ENCODE data around the gene REEP6.
"Not testable (repeated sequence)": the region's sequence is repeated elsewhere in the genome, so short reads cannot be mapped to it uniquely, and the experiment has no call there.

Gene REEP6

DNA sequence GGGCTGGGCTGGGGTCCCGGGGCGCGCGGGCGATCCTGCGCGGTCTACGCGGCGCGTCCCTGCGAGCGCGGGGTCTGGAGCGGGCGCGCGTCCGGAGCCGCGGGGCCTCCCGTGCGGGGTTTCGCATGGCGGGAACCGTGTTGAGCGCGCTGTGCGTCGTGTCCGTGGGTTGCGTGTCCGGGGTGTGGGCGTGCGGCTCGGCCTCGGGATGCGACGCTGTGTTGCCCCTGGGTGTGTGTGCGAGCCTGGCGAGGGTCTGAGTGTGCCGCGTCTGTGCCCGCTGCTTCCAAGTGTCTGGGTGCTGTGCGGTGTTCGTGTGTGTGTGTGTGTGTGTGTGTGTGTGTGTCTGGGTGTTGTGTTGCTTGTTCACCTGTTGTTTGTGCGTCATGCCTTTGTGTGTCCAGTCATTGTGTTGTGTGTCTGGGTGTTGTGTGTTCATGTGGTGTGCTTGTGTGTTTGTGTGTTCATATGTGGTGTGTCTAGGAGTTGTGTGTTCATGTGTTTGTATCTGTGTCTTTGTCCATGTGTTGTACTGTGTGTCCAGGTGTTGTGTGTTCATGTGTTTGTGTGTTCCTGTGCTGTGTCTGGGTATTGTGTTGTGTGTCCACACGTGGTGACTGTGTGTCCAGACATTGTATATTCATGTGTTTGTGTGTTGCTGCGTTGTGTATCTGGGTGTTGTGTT, 33.4 kb downstream of the REEP6 start:
- DNase-seq (ENCODE audit: low spot score) = no peak

DNA sequence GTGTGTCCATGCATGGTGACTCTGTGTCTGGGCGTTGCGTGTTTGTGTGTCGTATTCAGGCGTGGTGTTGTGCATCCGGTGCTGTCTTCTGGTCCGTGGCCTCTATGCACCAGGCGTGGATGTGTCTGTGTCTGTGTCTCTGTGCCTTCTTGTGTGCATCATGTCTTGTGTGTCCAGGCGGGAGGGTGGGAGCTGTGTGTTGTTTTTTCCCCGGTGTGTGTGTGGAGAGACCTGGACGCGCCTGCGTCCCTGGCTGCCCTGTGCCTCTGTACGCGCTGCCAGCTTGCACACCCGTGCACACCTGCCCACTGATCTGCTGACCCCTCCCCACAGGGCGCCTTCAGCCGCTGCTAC, 34.0 kb downstream of the REEP6 start:
- DNase-seq (ENCODE audit: low spot score) = no peak

DNA sequence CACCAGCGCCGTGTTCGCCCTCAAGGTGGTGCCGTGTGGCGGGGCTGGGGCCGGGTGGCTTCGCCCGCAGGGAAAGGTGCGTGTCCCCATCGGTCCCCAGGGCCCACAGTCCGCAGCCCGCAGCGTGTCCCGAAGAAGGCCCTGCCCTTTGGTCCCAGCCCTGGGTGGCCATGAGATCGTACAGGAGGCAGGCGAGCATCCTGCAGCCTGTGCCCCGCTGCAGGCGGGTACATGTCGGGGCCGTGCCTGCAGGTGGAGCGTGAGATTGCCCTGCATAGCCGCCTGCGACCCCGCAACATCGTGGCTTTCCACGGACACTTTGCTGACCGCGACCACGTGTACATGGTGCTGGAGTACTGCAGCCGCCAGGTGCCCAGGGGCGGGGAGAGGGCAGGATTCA, 34.4 kb downstream of the REEP6 start:
- no peak for DNase-seq (ENCODE audit: low spot score)

DNA sequence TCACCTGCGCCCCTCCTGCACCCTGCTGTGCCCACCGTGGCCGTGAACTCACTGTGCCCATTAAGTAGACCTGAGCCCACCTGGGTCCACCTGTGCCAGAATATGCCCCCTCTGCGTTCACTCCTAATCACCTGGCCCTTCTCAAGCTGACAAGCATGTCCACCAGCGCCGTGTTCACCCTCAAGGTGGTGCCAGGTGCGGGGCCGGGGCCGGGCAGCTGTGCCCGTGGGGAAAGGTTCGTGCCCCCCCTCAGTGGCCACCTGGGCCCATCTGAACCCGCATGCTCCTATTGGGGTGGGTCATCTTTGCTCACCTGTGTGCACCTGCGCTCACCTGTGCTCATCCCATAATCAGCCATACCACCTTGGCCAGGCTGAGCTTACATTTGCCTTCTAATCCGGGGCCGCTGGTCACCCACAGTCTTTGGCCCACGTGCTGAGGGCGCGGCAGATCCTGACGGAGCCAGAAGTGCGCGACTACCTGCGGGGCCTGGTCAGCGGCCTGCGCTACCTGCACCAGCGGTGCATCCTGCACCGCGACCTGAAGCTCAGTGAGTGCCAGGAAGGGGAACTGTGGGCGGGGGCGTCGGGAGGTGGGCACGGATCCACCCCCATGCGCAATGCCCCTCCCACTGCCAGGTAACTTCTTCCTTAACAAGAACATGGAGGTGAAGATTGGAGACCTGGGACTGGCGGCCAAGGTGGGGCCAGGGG, 35.2 kb downstream of the REEP6 start:
- no peak for DNase-seq (ENCODE audit: low spot score)

DNA sequence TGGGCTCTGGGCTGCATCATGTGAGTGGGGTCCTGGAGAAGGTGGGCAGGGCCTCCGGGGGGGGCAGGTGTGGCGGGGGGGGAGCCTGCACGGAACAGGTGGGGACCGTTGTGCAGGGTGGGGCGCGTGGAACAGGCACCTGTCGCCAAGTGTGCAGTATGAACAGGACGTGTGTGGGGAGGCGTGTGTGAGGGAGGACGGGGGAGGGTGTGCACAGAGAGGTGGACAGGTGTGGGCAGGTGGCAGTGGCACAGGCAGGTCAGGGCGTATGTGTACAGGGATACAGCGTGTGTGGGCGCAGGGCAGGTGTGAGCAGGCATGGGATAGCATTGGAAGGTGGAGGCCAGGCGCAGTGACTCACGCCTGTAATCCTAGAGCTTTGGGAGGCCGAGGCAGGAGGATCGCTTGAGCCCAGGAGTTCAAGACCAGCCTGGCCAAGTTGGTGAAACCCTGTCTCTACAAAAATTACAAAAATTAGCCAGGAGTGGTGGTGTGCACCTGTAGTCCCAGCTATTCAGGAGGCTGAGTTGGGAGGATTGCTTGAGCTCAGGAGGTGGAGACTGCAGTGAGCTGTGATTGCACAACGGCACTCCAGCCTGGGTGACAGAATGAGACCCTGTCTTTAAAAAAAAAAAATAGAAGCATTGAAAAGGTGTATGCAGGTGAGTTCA, 36.1 kb downstream of the REEP6 start:
- DNase-seq (ENCODE audit: low spot score) = no peak

DNA sequence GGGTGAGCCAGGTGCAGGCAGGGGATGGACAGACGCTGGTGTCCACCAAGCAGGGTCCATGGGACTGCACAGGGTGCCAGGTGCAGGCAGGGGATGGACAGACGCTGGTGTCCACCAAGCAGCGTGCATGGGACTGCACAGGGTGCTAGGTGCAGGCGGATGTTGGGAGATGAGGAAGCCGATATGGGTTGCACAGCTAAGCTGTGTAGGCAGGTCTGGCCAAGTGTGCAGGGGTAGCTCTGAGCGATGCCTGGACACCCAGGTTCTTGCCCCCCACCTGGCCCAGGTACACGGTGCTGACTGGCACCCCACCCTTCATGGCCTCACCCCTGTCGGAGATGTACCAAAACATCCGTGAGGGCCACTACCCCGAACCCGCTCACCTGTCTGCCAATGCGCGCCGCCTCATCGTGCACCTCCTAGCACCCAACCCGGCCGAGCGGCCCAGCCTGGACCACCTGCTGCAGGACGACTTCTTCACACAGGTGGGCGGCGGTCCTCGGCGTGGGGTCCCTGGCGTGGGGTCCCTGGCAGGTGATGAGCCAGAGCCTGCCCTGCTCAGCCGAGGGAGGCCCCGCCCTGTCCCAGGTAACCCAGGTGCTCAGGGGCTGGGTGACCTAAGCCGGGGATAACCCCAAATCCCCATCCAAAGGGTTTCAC, 36.8 kb downstream of the REEP6 start:
- DNase-seq (ENCODE audit: low spot score) = no peak

DNA sequence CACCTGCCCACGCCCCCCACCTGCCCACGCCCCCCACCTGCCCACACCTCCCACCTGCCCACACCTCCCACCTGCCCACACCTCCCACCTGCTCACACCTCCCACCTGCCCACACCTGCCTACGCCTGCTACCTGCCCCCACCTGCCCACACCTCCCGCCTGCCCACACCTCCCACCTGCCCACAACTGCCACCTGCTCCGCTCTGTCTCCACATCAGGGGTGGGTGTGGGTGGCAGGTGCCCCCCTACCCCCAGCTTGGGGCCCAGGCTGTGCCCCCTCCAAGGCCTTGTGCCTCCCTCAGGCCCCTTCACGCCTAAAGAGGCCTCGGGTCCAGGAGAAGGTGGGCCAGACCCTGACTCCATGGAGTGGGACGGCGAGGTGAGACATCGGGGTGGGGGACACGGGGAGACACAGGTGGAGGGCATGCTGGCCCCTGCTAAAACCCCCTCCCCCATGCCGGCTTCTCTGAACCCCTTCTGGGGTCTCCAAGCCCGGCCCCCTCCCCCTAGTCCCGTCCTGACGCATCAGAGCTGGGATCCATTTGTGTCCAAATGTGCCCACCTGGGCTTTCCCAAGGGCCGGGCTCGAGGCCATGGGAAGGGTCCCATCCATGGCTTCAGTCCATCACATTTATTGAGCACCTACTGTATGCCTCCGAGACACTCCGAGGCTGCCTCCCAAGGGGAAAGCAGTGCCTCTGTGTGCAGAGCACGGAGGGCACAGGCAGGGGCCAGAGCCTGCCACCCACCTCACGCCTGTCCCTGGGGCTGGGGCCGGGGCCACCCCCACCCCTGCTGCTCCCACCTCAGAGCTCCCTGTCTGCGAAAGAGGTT, 37.8 kb downstream of the REEP6 start:
- DNase-seq (ENCODE audit: low spot score) = no peak

DNA sequence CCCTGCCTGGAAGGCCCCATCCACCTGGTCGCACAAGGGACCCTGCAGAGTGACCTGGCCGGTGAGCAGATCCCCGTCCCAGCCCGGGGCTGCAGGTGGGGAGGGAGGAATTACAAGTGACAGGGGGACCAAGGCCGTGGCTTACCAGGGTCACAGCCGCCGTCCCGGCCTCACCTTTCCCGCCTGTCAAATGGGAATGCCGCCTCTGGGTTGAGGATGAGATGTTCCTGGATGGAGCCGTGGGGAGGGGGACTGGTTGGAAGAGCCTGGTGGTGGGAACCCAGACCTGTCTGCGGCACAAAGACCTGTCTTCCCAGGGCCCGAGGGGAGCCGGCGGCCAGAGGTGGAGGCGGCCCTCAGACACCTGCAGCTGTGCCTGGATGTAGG, 38.4 kb downstream of the REEP6 start:
- DNase-seq (ENCODE audit: low spot score) = no peak

DNA sequence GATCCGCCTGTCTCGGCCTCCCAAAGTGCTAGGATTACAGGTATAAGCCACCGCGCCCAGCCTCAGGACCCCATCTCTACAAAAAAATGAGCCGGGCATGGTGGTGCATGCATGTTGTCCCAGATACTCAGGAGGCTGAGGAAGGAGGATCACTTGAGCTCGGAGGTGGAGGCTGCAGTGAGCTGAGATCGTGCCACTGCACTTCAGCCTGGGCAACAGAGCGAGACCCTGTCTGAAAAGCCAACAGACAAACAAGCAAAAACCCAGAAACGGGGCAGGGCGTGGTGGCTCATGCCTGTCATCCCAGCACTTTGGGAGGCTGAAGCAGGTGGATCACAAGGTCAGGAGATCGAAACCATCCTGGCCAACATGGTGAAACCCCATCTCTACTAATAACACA, 39.9 kb downstream of the REEP6 start:
- DNase-seq (ENCODE audit: low spot score) = not testable (repeated sequence)

DNA sequence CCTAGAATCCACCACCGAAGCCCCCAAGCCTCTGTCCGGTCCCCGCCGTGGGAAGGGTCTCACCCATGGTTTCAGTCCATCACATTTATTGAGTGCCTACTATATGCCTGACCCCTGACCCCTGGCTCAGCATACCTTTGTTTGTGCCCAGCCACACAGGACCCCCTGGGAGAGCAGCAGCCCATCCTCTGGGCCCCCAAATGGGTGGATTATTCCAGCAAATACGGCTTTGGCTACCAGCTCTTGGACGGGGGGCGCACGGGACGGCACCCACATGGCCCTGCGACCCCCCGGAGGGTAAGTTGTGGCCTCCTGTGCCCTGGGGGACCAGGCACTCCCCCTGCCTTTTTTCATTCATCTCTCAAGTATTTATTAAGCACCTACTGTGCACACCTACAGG, 40.6 kb downstream of the REEP6 start:
- DNase-seq (ENCODE audit: low spot score) = no peak

DNA sequence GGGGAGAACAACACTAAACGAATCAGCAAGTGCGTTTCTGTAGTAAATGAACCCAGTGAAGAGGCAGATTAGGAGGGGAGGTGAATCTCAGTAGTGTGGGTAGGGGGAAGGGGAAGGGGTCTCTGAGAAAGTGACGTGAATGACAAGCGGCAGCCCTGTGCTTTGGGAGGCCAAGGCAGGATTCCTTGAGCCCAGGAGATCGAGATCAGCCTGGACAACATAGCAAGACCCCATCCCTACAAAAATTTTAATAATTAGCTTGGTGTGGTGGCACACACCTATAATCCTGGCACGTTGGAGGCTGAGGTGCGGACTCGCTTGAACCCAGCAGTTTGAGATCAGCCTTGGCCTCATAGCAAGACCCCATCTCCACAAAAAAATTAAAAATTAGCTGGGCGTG, 41.0 kb downstream of the REEP6 start:
- DNase-seq (ENCODE audit: low spot score) = no peak

DNA sequence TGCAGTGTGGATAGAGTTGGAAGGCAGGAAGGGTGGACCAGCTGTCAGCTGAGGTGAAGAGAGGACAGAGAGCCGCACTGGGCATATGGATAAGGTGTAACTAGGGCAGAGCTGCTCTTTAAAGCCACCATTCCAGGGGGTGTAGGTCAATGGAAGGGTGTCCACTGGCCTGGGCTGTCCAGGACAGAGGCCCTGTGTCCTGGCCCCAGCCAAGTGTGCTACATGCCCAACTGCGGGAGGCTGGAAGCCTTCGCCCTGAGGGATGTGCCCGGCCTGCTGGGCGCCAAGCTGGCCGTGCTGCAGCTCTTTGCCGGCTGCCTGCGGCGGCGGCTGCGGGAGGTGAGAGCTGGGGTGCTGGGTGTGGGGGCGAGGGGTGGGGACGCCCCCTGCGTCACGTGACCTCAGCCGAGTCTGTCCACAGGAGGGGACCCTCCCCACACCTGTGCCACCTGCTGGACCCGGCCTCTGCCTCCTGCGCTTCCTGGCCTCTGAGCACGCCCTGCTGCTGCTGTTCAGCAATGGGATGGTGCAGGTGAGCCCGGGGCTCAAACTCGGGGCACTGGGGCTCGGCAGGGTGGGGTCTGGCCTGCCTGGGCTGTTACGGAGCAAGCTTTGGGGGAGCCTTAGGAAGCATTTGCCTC, 42.6 kb downstream of the REEP6 start:
- no peak for DNase-seq (ENCODE audit: low spot score)

DNA sequence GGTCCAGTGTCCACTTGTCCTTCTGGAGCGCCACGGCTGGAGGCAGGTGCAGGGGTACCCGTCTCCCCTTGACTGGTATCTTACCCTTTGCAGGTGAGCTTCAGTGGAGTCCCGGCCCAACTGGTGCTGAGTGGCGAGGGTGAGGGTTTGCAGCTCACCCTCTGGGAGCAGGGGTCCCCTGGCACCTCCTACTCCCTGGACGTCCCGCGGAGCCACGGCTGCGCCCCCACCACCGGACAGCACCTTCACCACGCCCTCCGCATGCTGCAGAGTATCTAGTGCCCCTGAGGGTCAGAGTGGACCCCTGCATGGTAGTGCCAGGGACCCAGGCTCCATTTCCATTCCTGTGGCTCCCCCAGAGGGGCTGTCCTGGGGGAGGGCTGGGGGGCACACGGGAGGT, 44.0 kb downstream of the REEP6 start:
- no peak for DNase-seq (ENCODE audit: low spot score)

DNA sequence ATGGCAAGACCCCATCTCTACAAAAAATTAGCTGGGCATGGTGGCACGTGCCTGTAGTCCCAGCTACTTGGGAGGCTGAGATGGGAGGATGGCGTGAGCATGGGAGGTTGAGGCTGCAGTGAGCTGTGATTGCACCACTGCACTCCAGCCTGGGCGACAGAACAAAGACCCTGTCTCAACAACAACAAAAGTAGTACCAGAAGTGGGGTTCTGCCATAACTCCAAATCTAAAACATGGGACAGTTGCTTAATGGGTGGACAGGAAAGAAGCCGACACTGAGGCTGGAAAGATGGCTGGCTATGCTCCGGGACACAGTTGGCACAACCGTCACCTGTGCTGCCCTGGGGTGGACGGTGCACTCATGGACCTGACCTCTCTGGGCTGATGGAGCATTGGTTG, 44.7 kb downstream of the REEP6 start:
- DNase-seq (ENCODE audit: low spot score) = not testable (repeated sequence)

DNA sequence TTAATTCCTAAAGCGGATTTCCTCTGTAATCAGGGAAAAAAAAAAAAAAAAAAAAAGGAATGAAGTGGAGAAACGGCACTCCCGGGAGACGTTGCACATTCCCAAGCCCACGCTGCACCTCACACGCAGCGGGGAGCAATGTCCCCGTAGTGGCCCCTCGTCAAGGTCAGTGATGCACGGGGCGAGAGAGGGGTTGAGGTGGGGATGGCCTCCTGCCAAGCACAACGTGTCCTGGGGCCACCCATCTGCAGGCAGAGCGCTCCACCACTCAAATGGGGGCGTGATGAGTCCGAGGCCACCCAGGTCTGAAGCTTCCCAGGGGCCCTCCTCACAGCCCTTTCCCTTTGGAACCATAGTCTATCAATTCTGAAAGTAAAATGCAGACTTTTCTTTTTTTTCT, 48.0 kb downstream of the REEP6 start:
- no peak for DNase-seq (ENCODE audit: low spot score)

DNA sequence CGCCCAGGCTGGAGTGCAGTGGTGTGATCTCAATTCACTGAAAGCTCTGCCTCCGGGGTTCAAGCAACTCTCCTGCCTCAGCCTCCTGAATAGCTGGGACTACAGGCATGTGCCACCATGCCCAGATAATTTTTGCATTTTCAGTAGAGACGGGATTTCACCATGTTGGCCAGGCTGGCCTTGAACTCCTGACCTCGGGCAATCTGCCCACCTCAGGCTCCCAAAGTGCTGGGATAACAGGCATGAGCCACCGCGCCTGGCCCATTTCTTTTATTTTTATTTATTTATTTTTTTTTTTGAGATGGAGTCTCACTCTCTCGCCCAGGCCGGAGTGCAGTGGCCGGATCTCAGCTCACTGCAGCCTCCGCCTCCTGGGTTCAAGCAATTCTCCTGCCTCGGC, 48.8 kb downstream of the REEP6 start:
- not testable (repeated sequence) for DNase-seq (ENCODE audit: low spot score)

DNA sequence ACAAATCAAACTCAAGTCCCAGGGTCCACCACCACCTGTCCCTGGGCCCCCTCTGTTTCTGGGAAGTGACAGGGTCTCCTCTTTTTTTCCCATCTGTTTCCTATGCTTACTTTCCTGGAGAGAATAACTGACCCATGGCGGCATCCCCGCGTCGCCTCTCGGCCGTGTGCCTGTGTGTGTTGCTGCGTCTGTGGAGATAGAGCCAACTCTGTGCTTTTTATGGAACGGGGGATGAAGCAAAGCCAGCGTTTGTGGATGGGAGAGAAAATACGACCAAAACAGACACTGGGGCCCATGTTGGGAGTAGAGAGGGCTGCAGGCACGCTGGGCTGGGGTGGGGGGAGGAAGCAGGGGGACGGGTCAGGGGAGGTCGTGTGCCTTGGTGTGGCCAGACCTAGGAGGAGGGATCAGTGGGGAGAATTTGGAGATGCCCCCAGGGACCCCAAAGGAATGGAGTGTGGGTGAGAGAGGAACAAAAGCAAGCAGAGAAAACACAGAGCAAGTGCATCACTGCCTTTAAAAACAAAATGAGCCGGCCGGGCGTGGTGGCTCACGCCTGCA, 49.5 kb downstream of the REEP6 start:
- no peak for DNase-seq (ENCODE audit: low spot score)
